HepG2 (cell line): Measurements from ENCODE around the gene NFYC. TPM values are rescaled to one million over a fixed set of nuclear protein-coding genes. Genes with fewer than 3 reads are reported as not detected.

Experiments
- ATAC-seq: fragments of 200-7000 bp; cut with Tn5 transposase; 3 replicates; pipeline ENCODE4 v1.9.1; 2020; ENCODE audit warnings: mild to moderate bottlenecking, moderate library complexity
- BruUV-seq: library from RNA; stranded (reverse); fragments of 400-500 nt; replicated peaks from 2 replicates; lab custom pipeline; 2021; lab: Mats Ljungman, UMichigan
- CTCF ChIA-PET: fragments of 300-600 bp; formaldehyde crosslinking; extraction: SDS; loops from one replicate; lab custom pipeline; 2021; ENCODE audit warnings: low total read pairs, inconsistent platforms, low intra/inter-chr PET ratio; lab: Yijun Ruan, JAX
- POLR2A ChIA-PET: fragments of 350-600 bp; sonication (Branson Sonifier 250); formaldehyde crosslinking; loops from one replicate; lab custom pipeline; 2020; ENCODE audit warnings: antibody characterized with exemption, inconsistent platforms; lab: Yijun Ruan, JAX
- DNase-seq: peaks from one replicate; pipeline ENCODE4 v3.0.0-alpha.2; 2015; ENCODE audit warnings: low spot score
- FAIRE-seq: peaks from 3 replicates; lab custom pipeline; 2011; peaks lifted over from hg19 to GRCh38; lab: Jason Lieb, UNC
- H2AFZ ChIP-seq: one replicate; pipeline ENCODE4 v1.6.1; 2011; ENCODE audit warnings: low read length, inconsistent platforms
- H3K27ac ChIP-seq: fragments of 300-600 bp; 3 replicates; pipeline ENCODE4 v1.8.0; 2011; ENCODE audit warnings: mixed run types, mild to moderate bottlenecking, mixed read lengths, low read length, inconsistent platforms; ENCODE audit not compliant: insufficient read depth; ENCODE audit errors: extremely low read length
- H3K27me3 ChIP-seq, 2 experiments: fragments of 200-600 bp in 1 of 2; 2 replicates in 1 of 2; 3 replicates in 1 of 2; pipeline versions ENCODE4 v1.6.0 to v1.8.0; 2011; ENCODE audit warnings: low read length in 2 of 2, mild to moderate bottlenecking in 2 of 2, moderate library complexity in 2 of 2, inconsistent platforms in 1 of 2; ENCODE audit not compliant: insufficient read depth in 2 of 2, control insufficient read depth in 1 of 2
- H3K36me3 ChIP-seq, 2 experiments: fragments of 200-600 bp in 1 of 2; replicated peaks in 1 of 2; 2 replicates in 1 of 2; 3 replicates in 1 of 2; pipeline versions ENCODE4 v1.5.1 to v1.8.0; 2011; ENCODE audit warnings: low read length in 2 of 2, inconsistent platforms in 1 of 2; ENCODE audit not compliant: insufficient read depth in 2 of 2, control insufficient read depth in 1 of 2
- H3K4me1 ChIP-seq: 2 replicates; pipeline ENCODE4 v1.5.1; 2012; ENCODE audit warnings: low read length, inconsistent platforms; ENCODE audit not compliant: insufficient read depth
- H3K4me2 ChIP-seq: 2 replicates; pipeline ENCODE4 v1.6.0; 2011; ENCODE audit warnings: low read depth, low read length, inconsistent platforms
- H3K4me3 ChIP-seq, 3 experiments: fragments of 200-600 bp in 1 of 3; sonication (generic), shearing (Covaris generic) in 1 of 3; replicated peaks in 1 of 3; 2 replicates each; pipeline ENCODE4 v1.5.1; 2011 to 2016; ENCODE audit warnings: low read length in 3 of 3, inconsistent platforms in 2 of 3, low read depth in 2 of 3, mild to moderate bottlenecking in 2 of 3, control low read depth in 1 of 3, mixed read lengths in 1 of 3; ENCODE audit not compliant: insufficient read depth in 1 of 3
- H3K79me2 ChIP-seq: one replicate; pipeline ENCODE4 v1.6.1; 2011; ENCODE audit warnings: low read length, inconsistent platforms; ENCODE audit not compliant: insufficient read depth
- H3K9ac ChIP-seq: 2 replicates; pipeline ENCODE4 v1.6.0; 2011; ENCODE audit warnings: mild to moderate bottlenecking, low read depth, low read length, inconsistent platforms; ENCODE audit not compliant: insufficient read depth
- H3K9me3 ChIP-seq: 2 replicates; pipeline ENCODE4 v1.5.1; 2012; ENCODE audit warnings: mild to moderate bottlenecking, low read length
- H4K20me1 ChIP-seq: 2 replicates; pipeline ENCODE4 v1.6.0; 2011; ENCODE audit warnings: inconsistent platforms, mild to moderate bottlenecking, low read length, moderate library complexity; ENCODE audit not compliant: insufficient read depth
- CCAR2 ChIP-seq: fragments of 200-400 bp; formaldehyde crosslinking; optimal IDR thresholded peaks from 2 replicates; pipeline ENCODE3; 2018; ENCODE audit warnings: low read depth, mild to moderate bottlenecking, low read length, moderate library complexity
- CREB1 ChIP-seq, 2 experiments: fragments of 450-650 bp in 1 of 2; IDR thresholded peaks; 2 replicates each; pipeline ENCODE4 v1.6.1; 2016 to 2017; ENCODE audit warnings: control low read depth in 1 of 2, mild to moderate bottlenecking in 1 of 2, missing compliant biosample characterization in 1 of 2, missing genetic modification characterization in 1 of 2
- FOXK1 ChIP-seq: sonication (generic); formaldehyde crosslinking; IDR thresholded peaks from 2 replicates; pipeline ENCODE4 v1.4.0; 2020; ENCODE audit warnings: low read depth, missing genetic modification reagents, borderline replicate concordance
- HOXD1 ChIP-seq: sonication (generic); formaldehyde crosslinking; IDR thresholded peaks from 2 replicates; pipeline ENCODE4 v1.5.0; 2020; ENCODE audit warnings: missing genetic modification reagents
- MXD1 ChIP-seq: sonication (generic); formaldehyde crosslinking; IDR thresholded peaks from 2 replicates; pipeline ENCODE4 v1.4.0; 2020; ENCODE audit warnings: mild to moderate bottlenecking, missing genetic modification reagents
- SETDB1 ChIP-seq: sonication (generic); formaldehyde crosslinking; IDR thresholded peaks from 2 replicates; pipeline ENCODE4 v1.5.1; 2020; ENCODE audit warnings: missing genetic modification reagents, mild to moderate bottlenecking, borderline replicate concordance
- THRA ChIP-seq: sonication (generic); formaldehyde crosslinking; IDR thresholded peaks from 2 replicates; pipeline ENCODE4 v1.4.0; 2020; ENCODE audit warnings: missing genetic modification reagents, borderline replicate concordance
- TOPORS ChIP-seq: sonication (generic); formaldehyde crosslinking; IDR thresholded peaks from 2 replicates; pipeline ENCODE4 v1.8.0; 2023; ENCODE audit warnings: mild to moderate bottlenecking, missing genetic modification reagents
- ZFP90 ChIP-seq: sonication (generic); formaldehyde crosslinking; IDR thresholded peaks from 2 replicates; pipeline ENCODE4 v1.8.0; 2022; ENCODE audit warnings: missing genetic modification reagents, mild to moderate bottlenecking, inconsistent platforms, borderline replicate concordance
- ZNF615 ChIP-seq: sonication (generic); formaldehyde crosslinking; IDR thresholded peaks from 2 replicates; pipeline ENCODE4 v1.5.0; 2020; ENCODE audit warnings: mild to moderate bottlenecking, missing genetic modification reagents, borderline replicate concordance
- ZNF619 ChIP-seq: sonication (generic); formaldehyde crosslinking; IDR thresholded peaks from 2 replicates; pipeline ENCODE4 v1.4.0; 2020; ENCODE audit warnings: mild to moderate bottlenecking, missing genetic modification reagents
- ZNF644 ChIP-seq: IDR thresholded peaks from 2 replicates; pipeline ENCODE4 v1.6.1; 2016; ENCODE audit warnings: low read depth
- WGBS: methylation state at CpG from one replicate; pipeline ENCODE4 v1.1.6; 2017; ENCODE audit warnings: low lambda C conversion rate; 5-methylcytosine and 5-hydroxymethylcytosine counted together
- in situ Hi-C: cut with HindIII; loops from 2 replicates; pipeline ENCODE4 v1.10.0; 2017; ENCODE audit warnings: low pct_unique_long_range_greater_than_20kb; ENCODE audit not compliant: extremely low pct_ligation_motif_present
- intact Hi-C: fragments of 100-400 bp; cut with micrococcal nuclease; formaldehyde crosslinking; loops from one replicate; pipeline ENCODE4 v1.10.0; 2022; ENCODE audit not compliant: unreplicated experiment
- polyA plus RNA-seq, 8 experiments: library from polyadenylated mRNA; depleted of rRNA in 3 of 8; stranded (reverse) in 7 of 8; unstranded in 1 of 8; fragments of >200 nt; fragmentation: Illumina TruSeq in 4 of 8; extraction: Trizol in 4 of 8; gene quantifications; 2 replicates each; pipeline versions ENCODE4 v1.2.1 to v1.2.3, GENCODE V29; 2011 to 2016; ENCODE audit warnings: low read depth in 4 of 8, missing spikeins in 1 of 8, mixed read lengths in 1 of 8; ENCODE audit not compliant: insufficient read depth in 1 of 8
- total RNA-seq, 5 experiments: library from RNA; depleted of rRNA; stranded (reverse); fragments of >200 nt; fragmentation: Illumina TruSeq; extraction: Trizol; gene quantifications; 2 replicates each; pipeline ENCODE4 v1.2.3, GENCODE V29; 2016; ENCODE audit warnings: low read depth in 1 of 5
- TF ChIP-seq, protein P1 (sequence below): sonication (generic); formaldehyde crosslinking; conservative IDR thresholded peaks from 2 replicates; pipeline ENCODE4 v1.4.0; 2020; ENCODE audit warnings: missing genetic modification reagents

The NFYC gene
- total and polyA plus RNA-seq, 2 of the 13 experiments (the other 11 are each of a cell fraction or from before 2014, with no cell fraction given), result 33.9 to 73.7 TPM

DNA sequence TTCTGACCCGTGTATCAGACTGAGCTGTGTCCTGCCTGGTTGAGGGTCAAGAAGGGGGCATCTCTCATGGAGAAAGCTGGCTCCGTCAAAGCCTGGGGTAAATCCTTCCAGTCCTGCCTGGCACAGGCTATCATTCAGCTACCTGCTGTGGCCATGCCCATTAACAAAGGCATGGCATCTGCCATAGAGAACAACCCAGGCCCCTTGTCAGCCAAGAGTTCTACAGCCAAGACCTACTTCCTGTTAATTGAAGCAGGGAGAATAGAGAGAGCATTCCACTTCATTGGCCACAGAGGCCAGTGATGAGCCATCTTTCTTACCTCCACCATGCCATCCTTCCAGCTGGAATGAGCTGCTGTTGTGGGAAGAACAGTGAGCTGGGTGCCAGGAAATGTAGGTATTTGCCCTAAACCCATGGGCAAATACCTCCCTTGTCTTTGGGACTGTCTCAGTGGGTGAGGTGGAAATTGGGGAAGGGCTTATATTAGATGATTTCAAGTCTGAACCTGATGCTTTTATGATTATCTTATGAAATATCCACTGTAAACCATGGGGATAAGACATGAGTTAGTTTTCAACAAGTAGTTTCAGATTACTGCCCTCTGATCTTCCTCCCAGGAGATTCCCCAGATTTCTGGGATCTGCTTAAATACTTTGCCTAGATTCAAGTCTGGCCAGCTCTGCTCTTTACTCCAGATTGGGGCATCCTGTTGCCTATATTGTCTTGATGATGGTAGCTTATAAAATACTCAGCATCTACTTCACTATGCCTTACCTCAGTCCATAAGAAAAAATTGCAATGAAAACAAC is 80.8 kb downstream of the NFYC start (continued):
- TF ChIP-seq FOXK1 (CRISPR knock-in tag) (no peak), CCAR2 (no peak), SETDB1 (CRISPR knock-in tag) (no peak)
- TF ChIP-seq, all 625 proteins: peak for 0

- peak; percentile 41 for DNase-seq
- no peaks in the 10 kb centered on the region for H3K79me2 ChIP-seq
- peak overlapping the region; percentile 35 for H3K27ac ChIP-seq
- peak; percentile 15 for FAIRE-seq
- H3K9me3 ChIP-seq, result no peaks in the 10 kb centered on the region
- 66% methylated on average over 6 of the region's 6 CpGs for whole genome bisulfite sequencing
- H3K27me3 ChIP-seq, result no peaks in the 10 kb centered on the region
- H2AFZ ChIP-seq, result no peak overlapping the region
- H3K4me1 ChIP-seq, result peaks cover 19% of the 10 kb centered on the region
- in situ Hi-C loops (no loop called here), intact Hi-C loops (loop anchor here (5.0 kb wide), 1 partner anchor 73 kb away; no protein-coding TSS in a partner anchor)
- H4K20me1 ChIP-seq, result no peaks in the 10 kb centered on the region
- POLR2A ChIA-PET, result interaction anchor here (1.0 to 3.3 kb wide), 4 partner anchors 16 to 88 kb away, joined by 3 to 17 read pairs (median 8); partner anchors contain the start of genes CITED4 and NFYC
- no peak overlapping the region for H3K9ac ChIP-seq
- peak; percentile 63 for ATAC-seq
- no peak overlapping the region for H3K4me3 ChIP-seq
- peaks cover 20 to 32% of the 10 kb centered on the region in 2 experiments for H3K36me3 ChIP-seq
- CTCF ChIA-PET, result interaction anchor here (1.1 to 1.8 kb wide), 3 partner anchors 75 to 179 kb away, joined by 3 to 5 read pairs (median 3); no protein-coding TSS in a partner anchor
- peak overlapping the region; percentile 10 for H3K4me2 ChIP-seq
- BruUV-seq, result no TSS peak
- TF ChIP-seq MXD1 (CRISPR knock-in tag) (no peak), ZNF619 (CRISPR knock-in tag) (no peak), ZNF644 (CRISPR knock-in tag) (no peak), TOPORS (CRISPR knock-in tag) (no peak), CREB1 (IDR thresholded peaks at IDR 0.05) (no peak), CREB1 (CRISPR knock-in tag; IDR thresholded peaks at IDR 0.05) (0 out of 2 replicates have a peak, but pooled peaks have one; percentile 41), ZNF615 (CRISPR knock-in tag) (no peak), ZFP90 (CRISPR knock-in tag) (0 out of 2 replicates have a peak, but pooled peaks have one; percentile 55), THRA (CRISPR knock-in tag) (0 out of 2 replicates have a peak, but pooled peaks have one; percentile 12), HOXD1 (CRISPR knock-in tag) (no peak)
- TF ChIP-seq, protein P1, sequence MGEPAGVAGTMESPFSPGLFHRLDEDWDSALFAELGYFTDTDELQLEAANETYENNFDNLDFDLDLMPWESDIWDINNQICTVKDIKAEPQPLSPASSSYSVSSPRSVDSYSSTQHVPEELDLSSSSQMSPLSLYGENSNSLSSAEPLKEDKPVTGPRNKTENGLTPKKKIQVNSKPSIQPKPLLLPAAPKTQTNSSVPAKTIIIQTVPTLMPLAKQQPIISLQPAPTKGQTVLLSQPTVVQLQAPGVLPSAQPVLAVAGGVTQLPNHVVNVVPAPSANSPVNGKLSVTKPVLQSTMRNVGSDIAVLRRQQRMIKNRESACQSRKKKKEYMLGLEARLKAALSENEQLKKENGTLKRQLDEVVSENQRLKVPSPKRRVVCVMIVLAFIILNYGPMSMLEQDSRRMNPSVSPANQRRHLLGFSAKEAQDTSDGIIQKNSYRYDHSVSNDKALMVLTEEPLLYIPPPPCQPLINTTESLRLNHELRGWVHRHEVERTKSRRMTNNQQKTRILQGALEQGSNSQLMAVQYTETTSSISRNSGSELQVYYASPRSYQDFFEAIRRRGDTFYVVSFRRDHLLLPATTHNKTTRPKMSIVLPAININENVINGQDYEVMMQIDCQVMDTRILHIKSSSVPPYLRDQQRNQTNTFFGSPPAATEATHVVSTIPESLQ, result no peak
Measured at GRCh38 chr1:40773748-40774265, 82.3 kb downstream of the NFYC start.
